DND-41 (cell line): ENCODE results near the gene MED25.

ENCODE experiments used
- CTCF ChIP-seq: IDR thresholded peaks from 2 replicates; pipeline ENCODE4 v1.5.1; 2012; ENCODE audit warnings: borderline replicate concordance, low read length, moderate library complexity, mild to moderate bottlenecking; ENCODE audit not compliant: poor library complexity, severe bottlenecking; ENCODE audit errors: extremely low read depth
- EZH2 ChIP-seq: IDR thresholded peaks from 3 replicates; pipeline ENCODE4 v1.6.1; 2012; ENCODE audit warnings: borderline replicate concordance, low read depth, mild to moderate bottlenecking, moderate library complexity, low read length, inconsistent platforms; ENCODE audit not compliant: severe bottlenecking

- TF ChIP-seq CTCF (no peak), EZH2 (no peak)
Measured at GRCh38 chr19:49771674-49772139, 46.4 kb upstream of the MED25 start.
